ENCODE data around the gene MSI2. TPM values are rescaled to one million over a fixed set of nuclear protein-coding genes. Genes with fewer than 3 reads are reported as not detected.

MSI2 gene
- total and polyA plus RNA-seq, 12 donors = 32.6 to 411 (median 148) TPM

GRCh38 chr17:57506774-57507127, 250.4 kb downstream of the MSI2 start:
- DNase-seq = no peak
- Histone ChIP-seq H3K4me1 (replicated peaks in 1 of 2) (peaks cover 26 to 47% of the 10 kb centered on the region in 2 donors), H3K27ac (peak overlapping the region; percentile 0 to 81 (median 60)), H3K36me3 (replicated peaks in 1 of 2) (no peaks in the 10 kb centered on the region), H3K27me3 (no peaks in the 10 kb centered on the region), H3K9me3 (replicated peaks in 1 of 3) (no peaks in the 10 kb centered on the region), H3K4me3 (no peak overlapping the region)
- intact Hi-C loops (cut with DNase I) = no loop called here
- no peak for TF ChIP-seq CTCF (IDR thresholded peaks at IDR 0.05)
- TF ChIP-seq POLR2A (IDR thresholded peaks at IDR 0.05) = no peak
- whole genome bisulfite sequencing, 4 donors = 33 to 50% (median 38%) methylated on average over 1 of the region's 1 CpG

DNA sequence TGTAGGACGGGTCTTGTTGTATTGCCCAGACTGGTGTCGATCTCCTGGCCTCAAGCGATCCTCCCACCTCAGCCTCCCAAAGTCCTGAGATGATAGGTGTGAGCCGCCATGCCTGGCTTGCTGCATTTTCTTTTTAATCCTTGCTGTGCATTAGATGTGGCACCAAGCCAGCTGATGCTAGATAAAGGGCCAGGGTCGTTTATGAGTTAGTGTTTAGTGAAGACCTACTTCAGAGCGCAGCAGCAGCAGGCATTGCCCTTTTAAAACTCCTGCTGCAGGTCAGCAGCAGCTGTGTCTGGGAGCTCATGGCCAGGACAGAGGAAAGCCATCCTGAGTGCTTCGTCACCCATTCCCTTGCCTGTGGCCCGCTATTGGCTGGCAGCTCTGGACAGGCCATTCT, 251.5 kb downstream of the MSI2 start:
- no peak for TF ChIP-seq POLR2A (IDR thresholded peaks at IDR 0.05)
- no peak for TF ChIP-seq CTCF (IDR thresholded peaks at IDR 0.05)
- intact Hi-C loops (cut with DNase I) = no loop called here
- Histone ChIP-seq H3K27me3 (no peaks in the 10 kb centered on the region), H3K27ac (peak overlapping the region in 2 of 5 donors; percentile 69 to 74), H3K36me3 (replicated peaks in 1 of 2) (no peaks in the 10 kb centered on the region), H3K4me3 (no peak overlapping the region), H3K4me1 (replicated peaks in 1 of 2) (peaks cover 23 to 45% of the 10 kb centered on the region in 2 donors), H3K9me3 (replicated peaks in 1 of 3) (no peaks in the 10 kb centered on the region)
- DNase-seq = no peak
- WGBS, 4 donors = 62 to 71% (median 66%) methylated on average over 7 to 8 of the region's 8 CpGs

DNA sequence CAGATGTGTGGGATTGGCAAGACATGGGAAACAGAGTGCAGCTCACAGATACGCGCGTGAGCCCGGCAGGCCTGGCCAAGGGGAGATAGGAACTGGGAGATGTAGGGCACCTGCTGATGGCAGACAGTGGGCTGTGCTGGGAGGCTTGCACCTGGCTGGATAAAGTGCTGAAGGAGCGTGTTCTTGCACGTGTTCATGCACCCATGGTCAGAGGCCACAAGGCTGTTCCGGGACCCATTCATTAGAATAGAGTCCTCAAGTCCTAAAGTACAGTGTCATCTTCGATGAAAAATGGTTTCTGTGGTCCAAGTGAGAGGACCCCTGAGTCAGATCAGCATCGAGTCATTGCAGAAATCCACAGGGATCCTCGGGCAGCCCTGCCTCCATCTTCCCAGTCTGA, 252.3 kb downstream of the MSI2 start:
- Histone ChIP-seq H3K4me1 (replicated peaks in 1 of 2) (peaks cover 20 to 43% of the 10 kb centered on the region in 2 donors), H3K27ac (no peak overlapping the region), H3K36me3 (replicated peaks in 1 of 2) (no peaks in the 10 kb centered on the region), H3K4me3 (no peak overlapping the region), H3K9me3 (replicated peaks in 1 of 3) (no peaks in the 10 kb centered on the region), H3K27me3 (no peaks in the 10 kb centered on the region)
- no peak for DNase-seq
- intact Hi-C loops (cut with DNase I) = no loop called here
- TF ChIP-seq CTCF (IDR thresholded peaks at IDR 0.05) = no peak
- no peak for TF ChIP-seq POLR2A (IDR thresholded peaks at IDR 0.05)
- 78 to 93% (median 88%) methylated on average over 3 to 10 of the region's 10 CpGs for WGBS, 4 donors

GRCh38 chr17:57511475-57512123, 255.3 kb downstream of the MSI2 start:
- TF ChIP-seq POLR2A (IDR thresholded peaks at IDR 0.05) (no peak), CTCF (IDR thresholded peaks at IDR 0.05) (no peak)
- no peak for DNase-seq
- H3K4me3 ChIP-seq = no peak overlapping the region

More at GRCh38 chr17:57511475-57512123, 255.3 kb downstream of the MSI2 start:
- peaks cover 13 to 36% of the 10 kb centered on the region in 2 donors for H3K4me1 ChIP-seq (replicated peaks in 1 of 2)
- H3K9me3 ChIP-seq (replicated peaks in 1 of 3) = no peaks in the 10 kb centered on the region
- no peaks in the 10 kb centered on the region for H3K36me3 ChIP-seq (replicated peaks in 1 of 2)
- peak overlapping the region in 2 of 5 donors; percentile 15 to 34 for H3K27ac ChIP-seq
- no peaks in the 10 kb centered on the region for H3K27me3 ChIP-seq
- 71 to 87% (median 86%) methylated on average over 14 of the region's 14 CpGs for WGBS, 4 donors
- intact Hi-C loops (cut with DNase I) = no loop called here

Data from adrenal gland (tissue), 12 donors.